Ishikawa (cell line): ENCODE results near the gene RGS7.

Experiments
- CEBPB ChIP-seq: IDR thresholded peaks from 2 replicates; pipeline ENCODE4 v1.6.1; 2012
- EP300 ChIP-seq: IDR thresholded peaks from 2 replicates; pipeline ENCODE4 v1.6.1; 2012; ENCODE audit warnings: borderline replicate concordance
- RAD21 ChIP-seq: IDR thresholded peaks from 2 replicates; pipeline ENCODE4 v1.6.1; 2012; ENCODE audit warnings: low read depth
- TCF12 ChIP-seq: IDR thresholded peaks from 2 replicates; pipeline ENCODE4 v1.6.1; 2012; ENCODE audit warnings: low read depth
- ZBTB7A ChIP-seq: IDR thresholded peaks from 2 replicates; pipeline ENCODE4 v1.6.1; 2012; ENCODE audit warnings: low read depth
- TF ChIP-seq, protein P1 (sequence below): IDR thresholded peaks from 2 replicates; pipeline ENCODE4 v1.6.1; 2012; ENCODE audit warnings: low read depth, mild to moderate bottlenecking

DNA sequence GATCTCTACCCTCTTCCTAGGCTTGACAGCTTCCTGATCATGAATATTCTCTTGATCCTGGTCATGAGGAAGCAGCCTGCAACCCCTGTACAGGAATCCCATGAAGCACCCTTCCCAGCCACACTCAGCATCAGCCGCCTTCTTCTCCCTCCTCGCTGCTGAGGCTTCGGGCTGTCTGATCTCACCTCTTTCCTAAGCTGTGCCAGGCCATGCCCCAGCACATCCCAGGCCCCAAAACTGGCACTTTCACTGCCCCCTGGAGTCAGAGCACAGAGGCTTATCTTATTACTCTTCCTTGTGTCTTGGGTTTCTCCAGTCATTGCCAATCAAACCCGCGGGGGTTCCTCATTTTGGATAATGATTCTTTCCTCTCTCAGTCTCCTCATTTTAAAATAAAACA, 259.5 kb downstream of the RGS7 start:
- no peak for TF ChIP-seq ZBTB7A
- TF ChIP-seq EP300 = no peak
- no peak for TF ChIP-seq TCF12
- TF ChIP-seq, protein P1, sequence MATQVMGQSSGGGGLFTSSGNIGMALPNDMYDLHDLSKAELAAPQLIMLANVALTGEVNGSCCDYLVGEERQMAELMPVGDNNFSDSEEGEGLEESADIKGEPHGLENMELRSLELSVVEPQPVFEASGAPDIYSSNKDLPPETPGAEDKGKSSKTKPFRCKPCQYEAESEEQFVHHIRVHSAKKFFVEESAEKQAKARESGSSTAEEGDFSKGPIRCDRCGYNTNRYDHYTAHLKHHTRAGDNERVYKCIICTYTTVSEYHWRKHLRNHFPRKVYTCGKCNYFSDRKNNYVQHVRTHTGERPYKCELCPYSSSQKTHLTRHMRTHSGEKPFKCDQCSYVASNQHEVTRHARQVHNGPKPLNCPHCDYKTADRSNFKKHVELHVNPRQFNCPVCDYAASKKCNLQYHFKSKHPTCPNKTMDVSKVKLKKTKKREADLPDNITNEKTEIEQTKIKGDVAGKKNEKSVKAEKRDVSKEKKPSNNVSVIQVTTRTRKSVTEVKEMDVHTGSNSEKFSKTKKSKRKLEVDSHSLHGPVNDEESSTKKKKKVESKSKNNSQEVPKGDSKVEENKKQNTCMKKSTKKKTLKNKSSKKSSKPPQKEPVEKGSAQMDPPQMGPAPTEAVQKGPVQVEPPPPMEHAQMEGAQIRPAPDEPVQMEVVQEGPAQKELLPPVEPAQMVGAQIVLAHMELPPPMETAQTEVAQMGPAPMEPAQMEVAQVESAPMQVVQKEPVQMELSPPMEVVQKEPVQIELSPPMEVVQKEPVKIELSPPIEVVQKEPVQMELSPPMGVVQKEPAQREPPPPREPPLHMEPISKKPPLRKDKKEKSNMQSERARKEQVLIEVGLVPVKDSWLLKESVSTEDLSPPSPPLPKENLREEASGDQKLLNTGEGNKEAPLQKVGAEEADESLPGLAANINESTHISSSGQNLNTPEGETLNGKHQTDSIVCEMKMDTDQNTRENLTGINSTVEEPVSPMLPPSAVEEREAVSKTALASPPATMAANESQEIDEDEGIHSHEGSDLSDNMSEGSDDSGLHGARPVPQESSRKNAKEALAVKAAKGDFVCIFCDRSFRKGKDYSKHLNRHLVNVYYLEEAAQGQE = no peak
- TF ChIP-seq CEBPB = no peak
- TF ChIP-seq RAD21 = no peak
